GM12872 (cell line): ENCODE measurements around the gene MMP8.

Source experiments
- TF ChIP-seq, protein P1 (sequence below): IDR thresholded peaks from 3 replicates; pipeline ENCODE4 v1.5.1; 2011; ENCODE audit warnings: low read depth, mild to moderate bottlenecking, low read length, moderate library complexity; ENCODE audit not compliant: insufficient read depth

MMP8 gene

GRCh38 chr11:102685754-102686153 is 39.0 kb downstream of the MMP8 start:
- TF ChIP-seq, protein P1, sequence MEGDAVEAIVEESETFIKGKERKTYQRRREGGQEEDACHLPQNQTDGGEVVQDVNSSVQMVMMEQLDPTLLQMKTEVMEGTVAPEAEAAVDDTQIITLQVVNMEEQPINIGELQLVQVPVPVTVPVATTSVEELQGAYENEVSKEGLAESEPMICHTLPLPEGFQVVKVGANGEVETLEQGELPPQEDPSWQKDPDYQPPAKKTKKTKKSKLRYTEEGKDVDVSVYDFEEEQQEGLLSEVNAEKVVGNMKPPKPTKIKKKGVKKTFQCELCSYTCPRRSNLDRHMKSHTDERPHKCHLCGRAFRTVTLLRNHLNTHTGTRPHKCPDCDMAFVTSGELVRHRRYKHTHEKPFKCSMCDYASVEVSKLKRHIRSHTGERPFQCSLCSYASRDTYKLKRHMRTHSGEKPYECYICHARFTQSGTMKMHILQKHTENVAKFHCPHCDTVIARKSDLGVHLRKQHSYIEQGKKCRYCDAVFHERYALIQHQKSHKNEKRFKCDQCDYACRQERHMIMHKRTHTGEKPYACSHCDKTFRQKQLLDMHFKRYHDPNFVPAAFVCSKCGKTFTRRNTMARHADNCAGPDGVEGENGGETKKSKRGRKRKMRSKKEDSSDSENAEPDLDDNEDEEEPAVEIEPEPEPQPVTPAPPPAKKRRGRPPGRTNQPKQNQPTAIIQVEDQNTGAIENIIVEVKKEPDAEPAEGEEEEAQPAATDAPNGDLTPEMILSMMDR: no peak

DNA sequence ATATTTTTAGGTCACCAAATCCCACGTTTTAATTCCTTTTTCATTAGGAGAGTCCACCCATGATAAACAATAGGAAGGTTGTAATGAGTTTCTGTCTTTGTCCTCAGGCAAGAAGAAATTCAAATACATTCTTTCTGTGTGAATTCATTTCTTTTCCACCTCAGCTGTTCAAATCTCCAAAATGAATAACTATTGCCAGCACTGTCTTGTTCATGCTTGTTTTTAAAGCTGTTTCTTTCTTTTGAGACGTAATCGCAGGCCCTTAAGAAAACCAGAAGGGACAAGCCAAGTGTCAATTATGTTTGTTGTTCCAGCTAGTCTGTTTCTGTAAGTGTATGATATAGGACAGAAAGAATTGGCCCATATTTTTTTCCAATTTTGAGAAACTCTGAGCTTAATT is 39.4 kb downstream of the MMP8 start:
- TF ChIP-seq, protein P1: no peak

GRCh38 chr11:102683277-102683676 is 41.5 kb downstream of the MMP8 start:
- TF ChIP-seq, protein P1: 0 out of 3 replicates have a peak, but pooled peaks have one; percentile 22

GRCh38 chr11:102680945-102681344 is 43.8 kb downstream of the MMP8 start:
- TF ChIP-seq, protein P1: no peak

GRCh38 chr11:102678022-102678421 is 46.7 kb downstream of the MMP8 start:
- TF ChIP-seq, protein P1: no peak

- TF ChIP-seq, protein P1: no peak
Observed at GRCh38 chr11:102676084-102676483, 48.7 kb downstream of the MMP8 start.

- TF ChIP-seq, protein P1: no peak
Observed at GRCh38 chr11:102669664-102670063, 55.1 kb downstream of the MMP8 start.
